H7 (cell line): ENCODE measurements around the gene CALHM2. TPM values are rescaled to one million over a fixed set of nuclear protein-coding genes. Genes with fewer than 3 reads are reported as not detected.

Source experiments
- DNase-seq: peaks from one replicate; pipeline ENCODE4 v3.0.0; 2012
- H3K27me3 ChIP-seq: 2 replicates; pipeline ENCODE4 v1.6.0; 2011; ENCODE audit warnings: mild to moderate bottlenecking, low read length; ENCODE audit not compliant: control insufficient read depth, insufficient read depth
- H3K36me3 ChIP-seq: replicated peaks from 2 replicates; pipeline ENCODE4 v1.5.1; 2011; ENCODE audit warnings: low read length; ENCODE audit not compliant: control insufficient read depth, insufficient read depth
- H3K4me3 ChIP-seq: 2 replicates; pipeline ENCODE4 v1.5.1; 2011; ENCODE audit warnings: low read depth, mild to moderate bottlenecking, control low read depth, low read length, moderate library complexity; ENCODE audit not compliant: insufficient read depth
- total RNA-seq: library from RNA; depleted of rRNA; stranded (reverse); fragments of >200 nt; shearing (Covaris generic); gene quantifications from 2 replicates; pipeline ENCODE4 v1.2.3, GENCODE V29; 2014

Gene CALHM2
- total RNA-seq, 1 experiment from 2014 or later: 3.4 TPM

DNA sequence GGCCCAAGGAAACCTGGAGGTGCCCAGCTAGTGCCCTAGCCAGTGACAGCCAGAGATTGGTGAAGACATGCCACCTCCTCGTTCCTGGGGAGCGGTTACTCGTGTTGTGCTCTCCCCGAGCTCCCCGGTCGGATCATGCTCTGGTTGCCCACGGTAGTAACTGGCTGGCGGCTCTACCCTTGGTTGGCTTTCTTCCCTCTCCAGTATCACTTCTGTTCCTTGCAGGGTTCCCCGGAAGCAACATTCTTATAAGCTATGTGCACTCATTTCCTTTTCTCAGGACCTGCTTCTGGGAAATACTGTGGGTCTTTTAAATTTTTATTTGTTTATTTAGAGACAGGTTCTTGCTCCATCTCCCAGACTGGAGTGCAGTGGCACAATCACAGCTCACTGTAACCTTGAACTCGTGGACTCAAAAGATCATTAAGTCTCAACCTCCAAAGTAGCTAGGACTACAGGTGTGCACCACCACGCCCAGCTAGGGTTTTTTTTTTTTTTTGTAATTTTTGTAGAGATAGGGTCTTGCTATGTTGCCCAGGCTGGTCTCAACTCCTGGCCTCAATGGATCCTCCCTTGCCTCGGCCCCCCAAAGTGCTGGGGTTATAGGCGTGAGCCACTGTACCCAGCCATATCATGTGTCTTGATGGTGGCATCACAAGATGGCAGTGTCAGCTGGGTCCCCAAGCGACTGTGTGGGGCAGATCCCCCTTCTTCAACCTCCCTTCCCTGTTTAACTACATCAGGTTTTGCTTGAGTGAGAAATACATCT lies 13.4 kb upstream of the CALHM2 start:
- Histone ChIP-seq H3K4me3 (no peak overlapping the region), H3K36me3 (no peaks in the 10 kb centered on the region), H3K27me3 (no peaks in the 10 kb centered on the region)
- no peak for DNase-seq

- no peak for DNase-seq
- H3K36me3 ChIP-seq: no peaks in the 10 kb centered on the region
- no peak overlapping the region for H3K4me3 ChIP-seq
- no peaks in the 10 kb centered on the region for H3K27me3 ChIP-seq
Measured at GRCh38 chr10:103463499-103463898, 11.3 kb upstream of the CALHM2 start.

DNA sequence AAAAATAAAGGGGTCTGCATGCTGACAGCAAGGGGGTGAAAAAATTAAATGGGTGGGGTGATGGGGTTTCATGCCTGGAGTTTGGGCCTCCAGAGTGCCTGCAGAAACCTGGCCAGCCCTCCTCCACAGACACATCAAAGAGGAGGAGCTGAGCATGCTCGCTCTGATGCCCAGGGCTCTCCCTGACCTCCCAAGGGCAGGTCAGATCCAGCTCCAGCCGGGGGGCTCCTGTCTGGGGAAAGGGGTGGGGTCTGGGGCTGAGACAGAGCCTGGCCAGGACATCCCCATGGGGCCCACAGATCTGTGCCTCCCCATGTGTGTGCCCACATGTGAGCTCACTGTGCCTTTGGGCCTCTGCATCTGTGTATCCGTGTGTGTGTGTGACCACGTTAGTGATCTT lies 7.4 kb upstream of the CALHM2 start:
- no peaks in the 10 kb centered on the region for H3K36me3 ChIP-seq
- H3K27me3 ChIP-seq: no peaks in the 10 kb centered on the region
- peak; percentile 43 for DNase-seq
- no peak overlapping the region for H3K4me3 ChIP-seq

DNA sequence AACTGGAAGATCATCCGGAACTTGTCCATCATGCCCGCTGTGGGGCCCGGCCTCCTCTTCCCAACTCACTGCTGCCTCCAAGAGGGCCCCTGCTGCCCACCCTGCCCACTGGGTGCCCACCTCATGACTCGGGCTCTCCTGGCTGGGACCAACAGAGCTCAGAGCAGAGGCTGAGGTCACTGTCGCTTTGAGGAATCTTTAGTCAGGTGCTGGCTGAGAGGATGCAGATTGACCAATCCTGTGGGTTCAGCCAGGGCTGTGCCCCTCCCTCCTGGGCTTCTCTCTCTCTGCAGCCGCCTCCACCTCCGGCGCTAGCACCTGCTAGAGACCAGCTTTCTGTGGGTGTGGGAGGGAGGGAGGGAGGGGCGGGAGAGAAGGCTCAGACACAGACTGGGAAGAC lies 6.5 kb upstream of the CALHM2 start, which contains the start of gene CALHM1:
CALHM1 (minus strand) TSS at position 181 of the 400 bp plus-strand sequence; CDS start at position 32, 149 bp downstream.
- H3K4me3 ChIP-seq: no peak within 1 kb of the TSS
- H3K36me3 ChIP-seq: no peaks in the 10 kb centered on the region
- peak; percentile 96 for DNase-seq
- no peaks in the 10 kb centered on the region for H3K27me3 ChIP-seq

DNA sequence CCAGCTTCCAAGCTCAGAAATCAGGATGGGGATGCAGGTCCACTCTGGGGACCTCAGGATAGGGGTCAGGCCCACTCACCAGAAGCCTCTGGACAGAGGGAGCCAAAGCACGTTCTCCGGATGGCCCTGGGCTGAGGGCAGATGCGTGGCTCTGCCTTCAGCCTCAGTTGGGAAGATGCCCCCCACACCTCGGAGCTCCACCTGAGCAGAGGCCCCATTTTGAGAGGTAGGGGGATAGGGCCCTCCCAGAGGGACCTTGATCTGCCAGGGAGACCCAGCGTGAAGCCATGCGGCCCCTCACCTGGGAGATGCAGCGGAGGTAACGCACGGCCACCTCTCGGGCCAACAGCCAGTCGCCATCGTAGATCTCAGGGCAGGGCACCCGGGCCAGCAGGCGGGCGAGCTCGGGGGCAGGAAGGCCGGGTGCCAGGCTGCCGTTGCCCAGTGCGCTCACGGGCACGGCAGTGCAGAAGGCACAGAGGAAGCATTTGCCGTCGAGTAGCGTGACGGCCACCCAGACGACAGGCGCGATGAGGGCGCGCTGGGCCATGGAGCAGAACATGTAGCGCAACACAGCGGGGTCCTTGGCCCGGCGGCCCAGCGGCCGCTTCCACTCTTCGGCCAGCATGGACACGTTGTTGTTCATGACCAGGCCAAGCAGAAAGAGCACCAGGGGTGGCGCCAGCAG lies 5.9 kb upstream of the CALHM2 start:
- no peaks in the 10 kb centered on the region for H3K27me3 ChIP-seq

DNA sequence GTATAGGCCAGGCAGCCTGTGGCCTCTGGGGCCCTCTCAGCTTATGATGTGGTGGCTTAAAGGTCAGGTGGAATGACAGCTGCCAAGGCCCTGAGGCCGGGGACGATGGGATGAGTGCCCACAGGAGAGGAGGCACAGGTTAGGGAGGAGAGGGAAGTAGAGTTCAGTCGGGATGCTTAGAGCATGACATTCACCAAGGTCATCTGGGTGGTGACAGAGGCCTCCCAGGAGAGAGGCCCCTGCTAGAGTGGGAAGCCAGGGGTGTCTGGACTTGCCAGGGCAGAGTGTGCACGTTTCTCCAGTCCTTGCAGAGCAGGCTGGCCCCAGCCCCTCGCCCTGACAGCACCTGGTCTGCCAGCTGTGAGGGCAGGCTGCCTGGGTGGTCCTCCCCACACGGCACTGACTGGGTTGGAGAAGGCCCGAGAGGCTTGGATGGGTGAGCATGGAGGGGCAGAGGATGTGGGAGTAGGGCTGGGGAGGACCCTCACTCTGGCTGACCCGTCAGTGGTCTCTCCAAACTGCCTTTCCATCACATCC lies 5.1 kb upstream of the CALHM2 start:
- no peaks in the 10 kb centered on the region for H3K27me3 ChIP-seq
- no peak overlapping the region for H3K4me3 ChIP-seq
- no peaks in the 10 kb centered on the region for H3K36me3 ChIP-seq
- peak; percentile 47 for DNase-seq

More for the DNA sequence above, 5.9 kb upstream of the CALHM2 start:
- peak; percentile 64 for DNase-seq
- Histone ChIP-seq H3K4me3 (no peak overlapping the region), H3K36me3 (no peaks in the 10 kb centered on the region)

GRCh38 chr10:103456074-103456660 lies 4.0 kb upstream of the CALHM2 start:
- peak; percentile 55 for DNase-seq
- Histone ChIP-seq H3K36me3 (no peaks in the 10 kb centered on the region), H3K27me3 (no peaks in the 10 kb centered on the region), H3K4me3 (no peak overlapping the region)

DNA sequence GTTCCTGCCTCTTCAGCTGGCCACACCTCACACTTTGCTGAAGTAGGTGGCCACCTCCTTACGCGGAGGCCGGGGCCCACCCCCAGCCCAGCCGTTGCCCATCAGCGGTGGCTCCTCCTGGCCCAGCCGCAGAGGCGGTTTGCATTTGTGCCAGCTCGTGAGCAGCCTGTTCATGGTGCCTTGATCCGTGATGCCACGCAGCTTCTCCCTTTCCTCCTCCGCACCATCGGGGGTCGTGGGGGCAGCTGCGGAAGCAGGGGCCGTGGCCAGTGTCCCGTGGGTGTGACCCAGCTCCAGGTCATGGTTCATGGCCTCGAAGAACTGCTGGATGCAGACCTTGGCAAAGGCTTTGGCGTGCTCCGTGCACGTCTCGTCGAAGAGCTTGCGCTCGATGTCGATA lies 3.1 kb upstream of the CALHM2 start:
- H3K36me3 ChIP-seq: no peaks in the 10 kb centered on the region
- H3K27me3 ChIP-seq: no peaks in the 10 kb centered on the region
- H3K4me3 ChIP-seq: no peak overlapping the region
- DNase-seq: peak; percentile 62

- DNase-seq: peak; percentile 31
- H3K27me3 ChIP-seq: no peaks in the 10 kb centered on the region
- no peaks in the 10 kb centered on the region for H3K36me3 ChIP-seq
- no peak overlapping the region for H3K4me3 ChIP-seq
Measured at GRCh38 chr10:103454026-103454425, 1.9 kb upstream of the CALHM2 start.

GRCh38 chr10:103452506-103453230 lies 498 bp upstream of the CALHM2 start:
- peak; percentile 69 for DNase-seq
- peaks cover 2% of the 10 kb centered on the region; the same call in 1 of the 2 replicates for H3K36me3 ChIP-seq
- H3K4me3 ChIP-seq: peak overlapping the region; percentile 42; the same call in 1 of the 2 replicates
- no peaks in the 10 kb centered on the region for H3K27me3 ChIP-seq

DNA sequence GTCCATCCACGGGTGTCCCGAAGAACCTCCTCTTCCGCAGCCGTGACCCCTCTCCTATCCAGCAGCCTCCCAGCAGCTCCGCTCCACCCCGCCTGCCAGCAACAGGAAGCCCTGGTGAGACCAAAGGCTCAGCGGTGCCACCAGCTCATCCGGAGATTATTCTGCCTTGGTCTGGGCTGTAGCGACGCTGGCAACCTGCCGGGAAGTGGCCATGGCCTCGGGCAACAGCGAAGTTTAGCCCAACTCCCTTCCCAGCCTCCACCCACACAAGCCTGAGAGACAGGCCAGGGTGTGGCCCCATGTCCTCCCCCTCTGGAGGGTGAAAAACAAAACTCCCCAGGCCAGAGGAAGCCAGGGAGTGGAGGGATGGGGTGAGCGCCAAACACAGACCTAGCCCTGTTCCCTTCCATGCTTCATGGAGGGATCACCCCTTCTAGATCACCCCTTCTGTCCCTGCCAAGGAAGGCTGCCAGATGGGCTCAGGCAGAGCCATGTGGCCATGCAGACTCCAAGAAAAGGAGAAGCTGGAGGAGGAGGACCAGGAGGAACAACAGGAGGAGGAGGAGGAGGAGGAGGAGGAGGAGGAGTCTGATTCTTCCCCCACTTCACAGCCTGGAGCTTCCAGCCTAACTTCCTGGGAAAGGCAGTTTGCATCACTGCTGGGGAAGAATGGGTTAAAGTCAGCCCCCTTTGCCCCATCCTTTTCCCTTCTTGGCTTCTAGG lies 918 bp downstream of the CALHM2 start:
- DNase-seq: peak; percentile 76
- H3K36me3 ChIP-seq: peaks cover 6% of the 10 kb centered on the region
- H3K27me3 ChIP-seq: no peaks in the 10 kb centered on the region
- peak overlapping the region; percentile 42; the same call in 1 of the 2 replicates for H3K4me3 ChIP-seq

GRCh38 chr10:103450201-103450695 lies 1.9 kb downstream of the CALHM2 start:
- Histone ChIP-seq H3K27me3 (no peaks in the 10 kb centered on the region), H3K4me3 (no peak overlapping the region), H3K36me3 (peaks cover 7% of the 10 kb centered on the region)
- peak; percentile 41 for DNase-seq

GRCh38 chr10:103449208-103450144 lies 2.7 kb downstream of the CALHM2 start:
- H3K36me3 ChIP-seq: peaks cover 14% of the 10 kb centered on the region
- H3K4me3 ChIP-seq: no peak overlapping the region
- peak; percentile 55 for DNase-seq
- no peaks in the 10 kb centered on the region for H3K27me3 ChIP-seq
